ENCODE results near the gene KIF1A. TPM values are rescaled to one million over a fixed set of nuclear protein-coding genes. Genes with fewer than 3 reads are reported as not detected.

Gene KIF1A
- total and polyA plus RNA-seq, 2 of the 8 experiments (the other 6 are each of a cell fraction or from before 2014, with no cell fraction given): 61.3 to 281 TPM

DNA sequence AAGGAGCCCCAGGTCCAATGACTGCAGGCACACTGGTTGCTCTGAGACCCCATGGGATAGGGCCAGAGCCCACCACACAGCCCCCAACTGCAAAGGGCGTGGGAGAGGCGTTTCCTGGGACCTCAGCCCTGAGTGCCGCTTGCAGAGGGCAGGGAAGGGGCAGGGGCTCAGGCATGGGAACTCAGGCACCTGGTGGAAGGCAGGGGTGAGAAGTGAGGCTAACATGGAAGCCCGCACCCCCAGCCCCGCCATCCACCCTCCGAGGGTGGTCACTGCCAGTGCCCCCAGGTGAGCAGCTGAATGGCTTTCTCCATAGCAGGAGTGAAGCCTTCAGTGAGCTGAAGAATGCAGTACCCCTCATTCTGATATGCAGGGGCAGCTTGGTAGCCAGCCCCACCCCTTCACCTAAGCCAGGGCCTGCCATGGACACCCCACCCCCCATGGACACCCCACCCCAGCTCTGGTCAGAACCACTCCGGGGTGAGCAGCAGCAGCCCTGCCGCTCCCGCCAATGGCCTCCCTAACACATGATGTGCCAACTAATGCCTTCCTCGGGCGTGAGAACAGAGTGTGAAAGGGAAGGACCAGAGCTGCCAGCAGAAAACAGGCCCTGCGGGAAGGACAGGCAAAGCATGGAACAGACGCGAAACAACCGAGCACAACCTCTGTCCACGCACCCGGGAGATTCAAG, 6.6 kb downstream of the KIF1A start:
- 93% methylated on average over 17 of the region's 17 CpGs; no CpG with 5 or more reads in 1 of the 2 experiments for WGBS, 2 experiments (ENCODE audit: extremely low coverage in 1 of 2, insufficient coverage in 1 of 2, insufficient read length in 1 of 2, insufficient replicate concordance in 2 of 2, low coverage in 1 of 2, low lambda C conversion rate in 2 of 2, missing lambda C conversion rate in 1 of 2)
- Histone ChIP-seq H2BK5ac (ENCODE audit: low read depth, low read length) (no peak overlapping the region), H3K4me2 (ENCODE audit: insufficient read depth in 1 of 2, low read depth in 2 of 2, low read length in 2 of 2) (no peak overlapping the region), H2BK15ac (ENCODE audit: low read length) (no peak overlapping the region), H2BK12ac (ENCODE audit: low read depth, low read length) (no peak overlapping the region), H2AK5ac (ENCODE audit: low read depth, low read length) (no peak overlapping the region), H3K27ac (ENCODE audit: low read depth, low read length) (no peak overlapping the region), H3K79me1 (ENCODE audit: low read depth, low read length) (peaks cover 29% of the 10 kb centered on the region), H3K36me3 (ENCODE audit: control insufficient read depth in 2 of 4, insufficient read depth in 4 of 4, low read length in 3 of 4) (peaks cover 9 to 27% (median 14%) of the 10 kb centered on the region in 4 experiments), H3K9ac (replicated peaks in 1 of 4; ENCODE audit: extremely low read depth in 1 of 4, low read depth in 3 of 4, low read length in 3 of 4) (no peak overlapping the region), H3K23ac (ENCODE audit: insufficient read length) (no peak overlapping the region), H2BK120ac (replicated peaks; ENCODE audit: low read depth, low read length) (no peak overlapping the region), H2BK20ac (ENCODE audit: low read length) (no peak overlapping the region), H3K23me2 (ENCODE audit: low read depth, low read length) (no peaks in the 10 kb centered on the region; the same call in 1 of the 2 replicates), H4K8ac (ENCODE audit: extremely low read depth, insufficient read depth, low read length) (no peak overlapping the region), H3K14ac (ENCODE audit: insufficient read length) (no peak overlapping the region), H3K27me3 (replicated peaks in 1 of 4; ENCODE audit: control insufficient read depth in 3 of 4, extremely low read depth in 1 of 4, insufficient read depth in 3 of 4, low read length in 3 of 4) (no peaks in the 10 kb centered on the region), H3K18ac (ENCODE audit: extremely low read depth, low read length) (no peak overlapping the region), H2AFZ (ENCODE audit: low read length) (no peak overlapping the region), H4K20me1 (replicated peaks in 1 of 2; ENCODE audit: control insufficient read depth in 1 of 2, insufficient read depth in 2 of 2, low read length in 2 of 2) (peaks cover 47 to 55% of the 10 kb centered on the region in 2 experiments), H3K56ac (replicated peaks; ENCODE audit: insufficient read length, low read depth, low read length) (no peak overlapping the region), H4K91ac (replicated peaks; ENCODE audit: insufficient read length, low read length) (no peak overlapping the region), H3K4me1 (replicated peaks in 1 of 4; ENCODE audit: control insufficient read depth in 3 of 4, insufficient read depth in 4 of 4, low read length in 3 of 4) (peaks cover 0 to 19% (median 13%) of the 10 kb centered on the region in 4 experiments; a peak in 6 of 7 replicates), H3K79me2 (ENCODE audit: control insufficient read depth in 1 of 2, insufficient read depth in 2 of 2, low read length in 2 of 2) (peaks cover 48 to 99% of the 10 kb centered on the region in 2 experiments), H3K4me3 (ENCODE audit: extremely low read depth in 1 of 4, insufficient read depth in 2 of 4, low read depth in 3 of 4, low read length in 4 of 4) (no peak overlapping the region), H3K4ac (replicated peaks; ENCODE audit: insufficient read length, low read depth, low read length) (no peak overlapping the region), H4K5ac (ENCODE audit: insufficient read length, low read depth, low read length) (no peak overlapping the region), H3K9me3 (ENCODE audit: insufficient read depth in 2 of 2, low read depth in 1 of 2, low read length in 1 of 2) (peaks cover 0 to 6% of the 10 kb centered on the region in 2 experiments; a peak in 1 of 4 replicates)
- no peak for DNase-seq (ENCODE audit: low read depth in 1 of 2, low spot score in 2 of 2)
- ChIA-PET CTCF (ENCODE audit: partially characterized antibody) (no interaction called here), POLR2A (ENCODE audit: partially characterized antibody) (interaction anchor here (0.8 to 3.2 kb wide), 4 partner anchors 10 to 18 kb away, joined by 3 to 12 read pairs (median 4); no protein-coding TSS in a partner anchor)
- FAIRE-seq: no peak
- no peak for TF ChIP-seq FOSL1 (IDR thresholded peaks at IDR 0.05; ENCODE audit: insufficient read depth, low read depth, low read length)
- no peak for TF ChIP-seq SP2 (IDR thresholded peaks at IDR 0.05; ENCODE audit: low read length)
- TF ChIP-seq EZH2 (IDR thresholded peaks at IDR 0.05; ENCODE audit: low read depth, low read length, severe bottlenecking): no peak
- no peak for TF ChIP-seq CEBPB (IDR thresholded peaks at IDR 0.05; ENCODE audit: low read depth, low read length)
- TF ChIP-seq, protein P1, sequence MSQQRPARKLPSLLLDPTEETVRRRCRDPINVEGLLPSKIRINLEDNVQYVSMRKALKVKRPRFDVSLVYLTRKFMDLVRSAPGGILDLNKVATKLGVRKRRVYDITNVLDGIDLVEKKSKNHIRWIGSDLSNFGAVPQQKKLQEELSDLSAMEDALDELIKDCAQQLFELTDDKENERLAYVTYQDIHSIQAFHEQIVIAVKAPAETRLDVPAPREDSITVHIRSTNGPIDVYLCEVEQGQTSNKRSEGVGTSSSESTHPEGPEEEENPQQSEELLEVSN (IDR thresholded peaks at IDR 0.05): no peak
- no peak for TF ChIP-seq SAP30 (IDR thresholded peaks at IDR 0.05; ENCODE audit: insufficient read depth, insufficient replicate concordance, low read length)
- no peak for TF ChIP-seq SIN3A (conservative IDR thresholded peaks at IDR 0.05 in 1 of 2, IDR thresholded peaks at IDR 0.05 in 1 of 2; ENCODE audit: low read depth in 1 of 2, low read length in 2 of 2)
- no peak for TF ChIP-seq CREB1 (IDR thresholded peaks at IDR 0.05)
- no peak for TF ChIP-seq RFX5 (IDR thresholded peaks at IDR 0.05; ENCODE audit: borderline replicate concordance, low read depth, low read length)
